Loucy (cell line): ENCODE data around the gene NODAL.

Source experiments
- H2AFZ ChIP-seq: fragments of 200-600 bp; sonication (generic); 2 replicates; pipeline ENCODE4 v1.6.0; 2016; ENCODE audit warnings: antibody characterized with exemption, mild to moderate bottlenecking, low read length, moderate library complexity
- H3F3A ChIP-seq: fragments of 200-600 bp; 2 replicates; pipeline ENCODE4 v1.6.0; 2016; ENCODE audit warnings: antibody characterized with exemption, low read depth, mild to moderate bottlenecking
- H3K27me3 ChIP-seq: fragments of 200-600 bp; sonication (generic); 2 replicates; pipeline ENCODE4 v1.6.1; 2014; ENCODE audit warnings: low read length, mild to moderate bottlenecking; ENCODE audit not compliant: insufficient read depth, poor library complexity, severe bottlenecking
- H3K36me3 ChIP-seq: fragments of 200-600 bp; sonication (generic); 2 replicates; pipeline ENCODE4 v1.6.1; 2016; ENCODE audit warnings: low read length; ENCODE audit not compliant: insufficient read depth
- H3K4me1 ChIP-seq: fragments of 200-600 bp; sonication (generic); 2 replicates; pipeline ENCODE4 v1.5.1; 2014; ENCODE audit warnings: low read length, mild to moderate bottlenecking; ENCODE audit not compliant: insufficient read depth, poor library complexity, severe bottlenecking
- H3K4me2 ChIP-seq: fragments of 200-600 bp; sonication (generic); 2 replicates; pipeline ENCODE4 v1.6.0; 2014; ENCODE audit warnings: antibody characterized with exemption, low read length, low read depth, mild to moderate bottlenecking; ENCODE audit not compliant: poor library complexity, severe bottlenecking
- H3K4me3 ChIP-seq: fragments of 200-600 bp; sonication (generic); 2 replicates; pipeline ENCODE4 v1.5.1; 2014; ENCODE audit warnings: low read length, mild to moderate bottlenecking, mixed read lengths; ENCODE audit not compliant: poor library complexity, severe bottlenecking
- H3K79me2 ChIP-seq: fragments of 200-600 bp; sonication (generic); 2 replicates; pipeline ENCODE4 v1.6.1; 2014; ENCODE audit warnings: low read length; ENCODE audit not compliant: insufficient read depth
- H3K9ac ChIP-seq: fragments of 200-600 bp; sonication (generic); 2 replicates; pipeline ENCODE4 v1.6.0; 2014; ENCODE audit warnings: mild to moderate bottlenecking, low read depth, low read length, moderate library complexity; ENCODE audit not compliant: poor library complexity, severe bottlenecking
- H3K9me2 ChIP-seq: fragments of 200-600 bp; sonication (generic); replicated peaks from 2 replicates; pipeline ENCODE4 v1.6.1; 2016; ENCODE audit warnings: low read depth, low read length, mixed read lengths
- H3K9me3 ChIP-seq: fragments of 200-600 bp; sonication (generic); 2 replicates; pipeline ENCODE4 v1.6.1; 2014; ENCODE audit warnings: mild to moderate bottlenecking, antibody characterized with exemption, low read length, low read depth; ENCODE audit not compliant: insufficient read depth
- H4K20me1 ChIP-seq: fragments of 200-600 bp; sonication (generic); 2 replicates; pipeline ENCODE4 v1.6.0; 2014; ENCODE audit warnings: antibody characterized with exemption, low read length, mild to moderate bottlenecking; ENCODE audit not compliant: insufficient read depth, poor library complexity, severe bottlenecking
- CTCF ChIP-seq: fragments of 200-600 bp; sonication (generic); conservative IDR thresholded peaks from 2 replicates; pipeline ENCODE4 v1.5.1; 2014; ENCODE audit warnings: mild to moderate bottlenecking, antibody characterized with exemption, low read length
- EZH2phosphoT487 ChIP-seq: fragments of 200-600 bp; IDR thresholded peaks from 2 replicates; pipeline ENCODE4 v1.6.1; 2018; ENCODE audit warnings: antibody characterized with exemption, mild to moderate bottlenecking, moderate library complexity, borderline replicate concordance

Gene NODAL

DNA sequence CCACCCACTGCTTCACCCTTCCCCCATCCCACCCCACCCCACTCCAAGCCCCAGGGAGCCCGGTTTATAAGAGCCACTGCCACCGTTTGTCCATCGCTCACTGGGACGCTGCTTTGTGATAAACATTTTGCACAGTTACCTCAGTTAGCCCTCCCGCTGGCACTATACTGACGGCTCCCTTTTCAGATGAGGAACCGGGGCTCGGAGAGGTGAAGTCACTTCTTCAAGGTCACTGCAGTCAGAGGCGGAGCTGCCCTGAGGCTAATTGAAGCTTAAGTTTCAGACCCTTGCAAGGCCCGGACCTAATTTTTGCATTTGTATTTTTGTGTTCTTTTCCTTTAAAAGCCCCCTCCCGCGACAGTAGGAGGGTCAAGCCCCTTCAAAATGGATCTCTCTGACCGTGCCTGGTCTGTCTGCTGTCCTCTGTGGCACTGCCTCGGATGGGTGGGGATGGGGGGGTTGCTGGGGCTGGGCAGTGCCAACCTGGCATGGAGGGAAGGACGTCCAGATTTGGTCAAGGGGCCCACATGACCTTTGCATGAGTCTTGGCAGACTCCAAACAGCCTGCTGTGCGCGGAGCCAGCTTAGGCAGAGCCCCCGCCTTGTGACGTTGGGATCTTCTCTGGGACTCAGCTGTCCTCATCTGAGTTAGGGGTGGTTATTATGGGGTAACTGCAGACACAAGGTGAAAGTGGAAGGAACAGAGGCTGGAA, 17.7 kb upstream of the NODAL start:
- no peak overlapping the region for H3K4me3 ChIP-seq
- no peaks in the 10 kb centered on the region for H3K36me3 ChIP-seq
- no peaks in the 10 kb centered on the region for H3K79me2 ChIP-seq
- no peak overlapping the region for H3K9ac ChIP-seq
- TF ChIP-seq EZH2phosphoT487 (no peak), CTCF (no peak)
- no peak overlapping the region for H2AFZ ChIP-seq
- H3K27me3 ChIP-seq: no peaks in the 10 kb centered on the region
- no peaks in the 10 kb centered on the region for H3K4me1 ChIP-seq
- H3K4me2 ChIP-seq: no peak overlapping the region
- no peaks in the 10 kb centered on the region for H3F3A ChIP-seq
- H4K20me1 ChIP-seq: no peaks in the 10 kb centered on the region
- H3K9me3 ChIP-seq: no peaks in the 10 kb centered on the region
- H3K9me2 ChIP-seq: no peaks in the 10 kb centered on the region

- Histone ChIP-seq H4K20me1 (no peaks in the 10 kb centered on the region), H3F3A (no peaks in the 10 kb centered on the region), H3K9me3 (no peaks in the 10 kb centered on the region), H3K9me2 (no peaks in the 10 kb centered on the region), H3K4me3 (no peak overlapping the region), H3K27me3 (no peaks in the 10 kb centered on the region), H2AFZ (no peak overlapping the region), H3K4me2 (no peak overlapping the region), H3K4me1 (no peaks in the 10 kb centered on the region), H3K79me2 (no peaks in the 10 kb centered on the region), H3K9ac (no peak overlapping the region), H3K36me3 (no peaks in the 10 kb centered on the region)
- no peak for TF ChIP-seq EZH2phosphoT487
- TF ChIP-seq CTCF: no peak
Observed at GRCh38 chr10:70458329-70459060, 17.0 kb upstream of the NODAL start.

GRCh38 chr10:70457759-70458305, 16.4 kb upstream of the NODAL start:
- H4K20me1 ChIP-seq: no peaks in the 10 kb centered on the region
- no peaks in the 10 kb centered on the region for H3K9me3 ChIP-seq
- H3K27me3 ChIP-seq: no peaks in the 10 kb centered on the region
- no peaks in the 10 kb centered on the region for H3K36me3 ChIP-seq
- H3K4me2 ChIP-seq: no peak overlapping the region
- H3K9ac ChIP-seq: no peak overlapping the region
- H3K79me2 ChIP-seq: no peaks in the 10 kb centered on the region
- no peak overlapping the region for H3K4me3 ChIP-seq
- TF ChIP-seq CTCF (no peak), EZH2phosphoT487 (no peak)
- H3K9me2 ChIP-seq: no peaks in the 10 kb centered on the region
- no peaks in the 10 kb centered on the region for H3F3A ChIP-seq
- H2AFZ ChIP-seq: no peak overlapping the region
- H3K4me1 ChIP-seq: no peaks in the 10 kb centered on the region
